GM19238 (cell line): ENCODE measurements around the gene NFKBIE.
"Not testable (repeated sequence)": the region's sequence is repeated elsewhere in the genome, so short reads cannot be mapped to it uniquely, and the experiment has no call there.

ENCODE experiments used
- DNase-seq: peaks from one replicate; pipeline ENCODE4 v3.0.0; 2011; ENCODE audit warnings: low spot score; ENCODE audit not compliant: insufficient read length

The NFKBIE gene, protein sequence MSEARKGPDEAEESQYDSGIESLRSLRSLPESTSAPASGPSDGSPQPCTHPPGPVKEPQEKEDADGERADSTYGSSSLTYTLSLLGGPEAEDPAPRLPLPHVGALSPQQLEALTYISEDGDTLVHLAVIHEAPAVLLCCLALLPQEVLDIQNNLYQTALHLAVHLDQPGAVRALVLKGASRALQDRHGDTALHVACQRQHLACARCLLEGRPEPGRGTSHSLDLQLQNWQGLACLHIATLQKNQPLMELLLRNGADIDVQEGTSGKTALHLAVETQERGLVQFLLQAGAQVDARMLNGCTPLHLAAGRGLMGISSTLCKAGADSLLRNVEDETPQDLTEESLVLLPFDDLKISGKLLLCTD

DNA sequence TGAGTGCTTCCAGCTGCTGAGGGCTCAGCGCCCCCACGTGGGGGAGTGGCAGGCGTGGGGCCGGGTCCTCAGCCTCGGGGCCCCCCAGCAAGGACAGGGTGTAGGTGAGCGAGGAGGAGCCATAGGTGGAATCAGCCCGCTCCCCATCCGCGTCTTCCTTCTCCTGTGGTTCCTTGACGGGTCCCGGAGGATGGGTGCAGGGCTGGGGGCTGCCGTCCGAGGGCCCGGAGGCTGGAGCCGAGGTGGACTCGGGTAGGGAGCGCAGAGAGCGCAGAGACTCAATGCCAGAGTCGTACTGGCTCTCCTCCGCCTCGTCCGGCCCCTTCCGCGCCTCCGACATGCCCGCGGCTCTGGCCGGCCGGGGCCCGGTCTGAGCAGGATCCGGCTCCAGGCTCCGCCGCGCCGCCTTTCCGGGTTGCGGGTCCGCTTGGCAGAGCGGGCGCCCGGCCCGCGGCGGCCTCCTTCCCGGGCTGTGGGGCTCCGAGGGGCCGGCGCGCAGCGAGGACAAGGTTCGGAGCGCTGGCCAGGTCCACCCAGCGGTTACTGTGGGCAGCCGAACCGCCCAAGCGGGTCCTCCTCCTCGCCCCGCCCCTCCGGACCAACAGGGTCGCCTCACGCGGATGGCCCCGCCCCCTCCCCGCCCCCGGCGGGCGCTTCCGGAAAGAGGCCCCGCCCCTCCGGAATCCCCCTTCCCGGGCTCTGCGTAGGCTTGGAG, at the start of gene NFKBIE:
Gene NFKBIE, minus strand, starts transcription at position 545 of the 715 bp plus-strand sequence. Its CDS starts 205 bp downstream, at position 340.
- peak; percentile 87 for DNase-seq

- not testable (repeated sequence) for DNase-seq
These were observed 49.3 kb upstream of the NFKBIE start for GRCh38 chr6:44314657-44315056.

- DNase-seq: peak; percentile 85
These were observed 47.8 kb upstream of the NFKBIE start, which contains the start of gene AARS2 for GRCh38 chr6:44312901-44313788. Gene AARS2 (minus strand): TSS chr6:44313347. CDS start chr6:44313323, 24 bp downstream.

GRCh38 chr6:44311767-44312166, 46.4 kb upstream of the NFKBIE start:
- DNase-seq: no peak

GRCh38 chr6:44311304-44311703, 46.0 kb upstream of the NFKBIE start:
- no peak for DNase-seq

- DNase-seq: no peak
These were observed 44.9 kb upstream of the NFKBIE start for GRCh38 chr6:44310241-44310640.

GRCh38 chr6:44309631-44310030, 44.3 kb upstream of the NFKBIE start:
- no peak for DNase-seq

- no peak for DNase-seq
These were observed 43.7 kb upstream of the NFKBIE start for GRCh38 chr6:44309092-44309491.

DNA sequence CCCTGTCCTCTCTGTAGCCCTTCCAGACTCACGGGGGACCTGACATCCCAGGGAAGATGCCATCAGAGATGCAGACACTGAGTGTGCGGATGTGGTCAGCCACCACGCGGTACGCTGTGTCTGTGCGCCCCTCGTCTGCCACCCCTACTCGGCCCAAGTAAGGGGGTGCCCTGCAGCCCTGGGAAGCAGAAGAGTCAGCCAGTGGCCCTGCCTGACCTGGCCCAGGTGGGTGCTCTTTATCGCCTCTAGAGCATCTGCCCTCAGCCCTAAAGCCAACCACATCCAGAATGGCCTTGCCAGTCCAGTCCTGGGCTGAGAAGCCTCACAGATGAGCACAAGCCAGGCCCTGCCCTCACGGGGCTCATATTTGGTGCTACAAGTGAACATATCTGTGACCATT, 41.9 kb upstream of the NFKBIE start:
- no peak for DNase-seq

- no peak for DNase-seq
These were observed 41.4 kb upstream of the NFKBIE start for GRCh38 chr6:44306710-44307109.

- no peak for DNase-seq
These were observed 39.9 kb upstream of the NFKBIE start for GRCh38 chr6:44305200-44305725.

- peak; percentile 56 for DNase-seq
These were observed 39.2 kb upstream of the NFKBIE start for GRCh38 chr6:44304282-44305199.

GRCh38 chr6:44303842-44304241, 38.5 kb upstream of the NFKBIE start:
- DNase-seq: no peak

DNA sequence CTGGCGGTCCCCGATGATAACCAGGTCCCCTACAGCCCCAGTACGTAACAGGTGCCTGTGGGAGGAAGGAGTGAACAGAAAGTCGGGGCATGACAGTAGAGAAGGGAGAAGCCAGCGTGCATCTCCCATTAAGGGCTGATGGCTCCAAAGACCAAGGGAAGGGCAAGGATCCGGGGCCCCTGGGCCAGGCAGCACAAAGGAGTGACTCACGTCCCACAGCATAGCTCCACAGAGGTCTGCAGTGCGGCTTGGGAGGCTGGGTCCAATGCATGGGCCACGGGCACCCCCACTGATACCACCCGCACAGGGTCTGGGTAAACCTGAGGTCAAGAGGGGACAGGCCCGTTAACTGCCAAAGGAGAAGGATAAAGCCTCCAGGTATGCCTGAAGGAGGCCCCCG, 37.5 kb upstream of the NFKBIE start:
- DNase-seq: no peak

GRCh38 chr6:44301782-44302564, 36.6 kb upstream of the NFKBIE start:
- no peak for DNase-seq

DNA sequence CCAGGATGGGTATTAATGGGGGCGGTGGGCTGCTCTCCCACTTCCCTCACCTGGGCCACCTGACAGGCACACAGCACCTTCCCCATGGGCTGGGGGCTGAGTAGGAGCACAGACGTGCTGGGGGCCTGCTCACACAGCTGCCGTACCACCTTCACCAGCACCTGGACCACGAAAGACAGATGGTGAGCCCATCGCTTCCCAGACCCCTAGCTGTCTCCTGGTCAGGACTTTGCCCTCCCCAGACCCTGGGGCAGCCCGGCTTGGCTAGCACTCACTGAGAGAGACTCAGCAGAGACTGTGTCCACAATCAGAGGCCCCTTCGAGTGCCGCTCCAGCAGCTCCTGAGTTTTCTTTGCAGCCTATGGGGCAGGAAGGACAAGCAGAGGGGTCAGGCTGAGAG, 35.8 kb upstream of the NFKBIE start:
- no peak for DNase-seq

DNA sequence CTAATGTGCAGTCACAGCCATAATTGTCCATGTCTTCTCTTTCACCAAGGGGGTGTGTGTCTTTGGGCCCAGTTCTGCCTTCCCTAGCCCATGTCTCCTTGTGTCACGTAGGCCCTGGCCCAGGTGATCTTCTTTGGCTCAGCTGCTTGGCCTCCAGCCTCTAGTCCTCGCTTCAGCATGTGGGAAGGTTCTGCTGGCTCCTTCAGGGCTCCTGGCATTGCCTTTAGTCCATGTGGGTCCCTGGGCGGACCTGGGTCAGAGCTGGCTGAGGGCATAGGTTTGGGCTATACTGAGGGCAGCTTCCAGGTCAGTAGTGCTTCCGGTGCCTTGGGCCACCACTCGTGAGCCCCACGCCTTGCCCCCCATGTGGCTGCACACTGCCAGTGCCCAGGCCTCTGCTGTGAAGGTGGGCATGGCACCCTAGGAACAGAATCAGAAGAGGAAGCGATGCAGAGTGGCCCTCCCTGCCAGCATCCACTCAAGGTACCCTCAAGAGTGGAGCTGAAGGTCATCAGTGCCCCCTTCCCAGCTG, 35.0 kb upstream of the NFKBIE start:
- no peak for DNase-seq

DNA sequence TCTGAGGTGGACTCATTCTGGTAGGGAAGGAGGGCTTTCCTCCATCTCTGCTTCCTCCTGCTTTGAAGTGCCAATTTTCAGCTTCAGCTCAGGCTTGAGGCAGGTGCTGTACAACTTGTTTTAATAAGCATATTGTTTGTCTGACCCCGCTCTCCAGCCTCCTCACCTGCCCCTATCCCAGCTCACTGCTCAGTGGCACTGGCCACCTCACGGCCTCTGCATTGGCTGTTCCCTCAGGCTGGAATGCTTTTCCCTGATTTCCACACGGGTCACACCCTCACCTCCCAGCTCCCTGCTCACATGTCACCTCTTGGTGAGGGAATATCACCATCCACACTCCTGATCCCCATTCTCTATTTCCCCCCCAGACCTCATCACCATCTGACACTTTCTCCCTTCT, 33.5 kb upstream of the NFKBIE start:
- no peak for DNase-seq

DNA sequence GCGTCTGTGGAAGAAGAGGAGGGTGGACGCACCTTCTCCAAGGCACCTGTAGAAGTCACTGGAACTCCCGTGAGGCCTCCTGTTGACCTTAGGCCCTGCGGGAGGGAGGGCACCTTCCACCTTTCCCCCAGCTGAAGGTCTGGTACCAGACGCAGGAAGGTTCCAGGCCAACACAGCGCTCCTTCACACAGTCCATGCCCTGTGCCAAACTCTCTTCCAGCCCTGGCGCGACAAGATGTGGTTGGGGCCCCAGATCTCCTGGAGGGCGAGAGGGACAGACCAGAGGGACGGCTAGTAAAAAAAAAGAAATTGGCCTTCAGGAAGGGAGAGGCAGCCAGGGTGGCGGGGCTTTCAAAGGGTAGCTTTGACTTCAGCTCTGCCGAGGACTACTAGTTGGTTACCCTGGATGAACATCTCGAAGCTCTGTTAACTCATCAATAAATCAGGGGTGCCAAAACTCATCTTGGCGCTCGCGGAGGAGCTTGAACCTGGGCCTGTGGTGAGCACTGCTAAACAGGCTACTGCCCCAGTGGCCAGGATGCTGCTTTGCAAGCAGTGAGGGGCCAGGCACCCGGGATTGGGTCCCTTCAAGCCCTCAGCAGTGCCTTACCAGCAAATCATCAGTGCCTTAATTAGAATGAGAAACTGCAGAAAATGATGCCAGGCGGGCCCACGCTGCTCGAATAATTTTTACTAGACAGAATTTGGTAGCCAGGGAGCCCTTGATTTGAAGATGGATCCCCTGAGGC, 32.9 kb upstream of the NFKBIE start:
- DNase-seq: no peak
